ENCODE results near the gene MSL3B.
"Not testable (repeated sequence)": the region's sequence is repeated elsewhere in the genome, so short reads cannot be mapped to it uniquely, and the experiment has no call there.

The MSL3B gene

GRCh38 chr2:233867993-233868532 lies at the start of gene MSL3B:
MSL3B (minus strand) TSS chr2:233868386.
- DNase-seq (ENCODE audit: low read depth in 4 of 4, low spot score in 3 of 4): peak in 3 of 4 donors; percentile 22 to 35 (median 26)

- DNase-seq (ENCODE audit: low read depth in 4 of 4, low spot score in 3 of 4): no peak
These were observed 48.9 kb upstream of the MSL3B start, which contains the start of gene TRPM8 for GRCh38 chr2:233917116-233917515. TRPM8 (plus strand) TSS chr2:233917373; CDS start chr2:233926538, 9,165 bp downstream.

GRCh38 chr2:233915128-233915527 lies 46.9 kb upstream of the MSL3B start:
- DNase-seq (ENCODE audit: low read depth in 4 of 4, low spot score in 3 of 4): no peak

- DNase-seq (ENCODE audit: low read depth in 4 of 4, low spot score in 3 of 4): peak; percentile 31 to 55 (median 38)
These were observed 44.7 kb upstream of the MSL3B start for GRCh38 chr2:233912691-233913423.

GRCh38 chr2:233907627-233908026 lies 39.4 kb upstream of the MSL3B start:
- no peak for DNase-seq (ENCODE audit: low read depth in 4 of 4, low spot score in 3 of 4)

- no peak for DNase-seq (ENCODE audit: low read depth in 4 of 4, low spot score in 3 of 4)
These were observed 37.8 kb upstream of the MSL3B start for GRCh38 chr2:233905945-233906344.

- no peak for DNase-seq (ENCODE audit: low read depth in 4 of 4, low spot score in 3 of 4)
These were observed 33.7 kb upstream of the MSL3B start for GRCh38 chr2:233901884-233902283.

- DNase-seq (ENCODE audit: low read depth in 4 of 4, low spot score in 3 of 4): no peak
These were observed 33.2 kb upstream of the MSL3B start for GRCh38 chr2:233901367-233901766.

- DNase-seq (ENCODE audit: low read depth in 4 of 4, low spot score in 3 of 4): not testable (repeated sequence)
These were observed 28.1 kb upstream of the MSL3B start for GRCh38 chr2:233896253-233896652.

GRCh38 chr2:233892793-233893192 lies 24.6 kb upstream of the MSL3B start:
- DNase-seq (ENCODE audit: low read depth in 4 of 4, low spot score in 3 of 4): no peak

GRCh38 chr2:233882353-233882752 lies 14.2 kb upstream of the MSL3B start:
- DNase-seq (ENCODE audit: low read depth in 4 of 4, low spot score in 3 of 4): no peak

- not testable (repeated sequence) for DNase-seq (ENCODE audit: low read depth in 4 of 4, low spot score in 3 of 4)
These were observed 3.9 kb upstream of the MSL3B start for GRCh38 chr2:233872125-233872524.

GRCh38 chr2:233871432-233871831 lies 3.2 kb upstream of the MSL3B start:
- no peak for DNase-seq (ENCODE audit: low read depth in 4 of 4, low spot score in 3 of 4)

GRCh38 chr2:233866479-233866878 lies 1.7 kb downstream of the MSL3B start:
- DNase-seq (ENCODE audit: low read depth in 4 of 4, low spot score in 3 of 4): no peak

GRCh38 chr2:233865838-233866237 lies 2.3 kb downstream of the MSL3B start:
- DNase-seq (ENCODE audit: low read depth in 4 of 4, low spot score in 3 of 4): no peak

GRCh38 chr2:233862261-233862768 lies 5.9 kb downstream of the MSL3B start:
- DNase-seq (ENCODE audit: low read depth in 4 of 4, low spot score in 3 of 4): no peak

GRCh38 chr2:233858331-233858730 lies 9.9 kb downstream of the MSL3B start:
- DNase-seq (ENCODE audit: low read depth in 4 of 4, low spot score in 3 of 4): no peak

- DNase-seq (ENCODE audit: low read depth in 4 of 4, low spot score in 3 of 4): no peak
These were observed 10.6 kb downstream of the MSL3B start for GRCh38 chr2:233857511-233858141.

- no peak for DNase-seq (ENCODE audit: low read depth in 4 of 4, low spot score in 3 of 4)
These were observed 12.0 kb downstream of the MSL3B start for GRCh38 chr2:233856184-233856583.

- no peak for DNase-seq (ENCODE audit: low read depth in 4 of 4, low spot score in 3 of 4)
These were observed 12.8 kb downstream of the MSL3B start for GRCh38 chr2:233855345-233855744.

- DNase-seq (ENCODE audit: low read depth in 4 of 4, low spot score in 3 of 4): peak; percentile 85 to 92 (median 90)
These were observed 13.8 kb downstream of the MSL3B start, which contains the start of gene HJURP for GRCh38 chr2:233854241-233854981. HJURP (minus strand) TSS chr2:233854535; CDS start chr2:233854500, 35 bp downstream.

Measured in right renal pelvis (tissue), 4 donors.